ENCODE results near the gene XYLT1. TPM values are rescaled to one million over a fixed set of nuclear protein-coding genes. Genes with fewer than 3 reads are reported as not detected.

The XYLT1 gene
- total and polyA plus RNA-seq, 10 of the 15 experiments (the other 5 are each of a cell fraction or from before 2014, with no cell fraction given) = 0.88 to 14.8 (median 5.8) TPM

- peaks cover 20% of the 10 kb centered on the region for H3K4me1 ChIP-seq (ENCODE audit: control insufficient read depth, insufficient read depth, low read length)
- ATAC-seq (no peak), DNase-seq (ENCODE audit: low read depth, low spot score) (no peak), FAIRE-seq (no peak)
- 77% methylated on average over 5 of the region's 5 CpGs for WGBS (ENCODE audit: insufficient coverage, insufficient replicate concordance, low lambda C conversion rate, missing lambda C conversion rate)
- intact Hi-C loops (cut with micrococcal nuclease; ENCODE audit: unreplicated experiment) = no loop called here
- in situ Hi-C loops (cut with MboI) = no loop called here
- BruUV-seq (replicated peaks) = no TSS peak
- H3K27me3 ChIP-seq (replicated peaks in 1 of 2; ENCODE audit: control insufficient read depth in 2 of 2, insufficient read depth in 2 of 2, low read length in 1 of 2) = no peaks in the 10 kb centered on the region
- ChIA-PET SMC1A (ENCODE audit: uncharacterized antibody, unreplicated experiment) (interaction anchor here (1.0 to 1.7 kb wide), 5 partner anchors 23 to 44 kb away, joined by 3 to 5 read pairs (median 4); no protein-coding TSS in a partner anchor), RAD21 (ENCODE audit: unreplicated experiment) (interaction anchor here (1.2 kb wide), 1 partner anchor 34 kb away, joined by 3 read pairs; no protein-coding TSS in a partner anchor), POLR2A (interaction anchor here (1.6 kb wide), 1 partner anchor 34 kb away, joined by 3 read pairs; no protein-coding TSS in a partner anchor), CTCF (no interaction called here)
- no peak overlapping the region for H3K9ac ChIP-seq (ENCODE audit: control insufficient read depth, insufficient read depth, low read length)
- H3K36me3 ChIP-seq (ENCODE audit: control insufficient read depth in 2 of 2, insufficient read depth in 2 of 2, low read length in 1 of 2) = no peaks in the 10 kb centered on the region
- no peak for TF ChIP-seq MEF2B (IDR thresholded peaks at IDR 0.05; ENCODE audit: partially characterized antibody, poor library complexity, severe bottlenecking)
- TF ChIP-seq MYC (IDR thresholded peaks at IDR 0.05; ENCODE audit: insufficient read depth, insufficient read length, insufficient replicate concordance, low read length, severe bottlenecking) = no peak
- no peaks in the 10 kb centered on the region for H4K20me1 ChIP-seq (ENCODE audit: control insufficient read depth, insufficient read depth)
- H3K4me2 ChIP-seq (ENCODE audit: control insufficient read depth, insufficient read depth) = no peak overlapping the region
- no peaks in the 10 kb centered on the region for H3K79me2 ChIP-seq (ENCODE audit: control insufficient read depth, insufficient read depth, low read length)
- no peak overlapping the region for H3K4me3 ChIP-seq
- H3K27ac ChIP-seq (ENCODE audit: control insufficient read depth, insufficient read depth) = no peak overlapping the region
- no peak overlapping the region for H2AFZ ChIP-seq (ENCODE audit: control insufficient read depth, low read depth, low read length)
- H3K9me3 ChIP-seq (replicated peaks; ENCODE audit: control insufficient read depth, insufficient read depth, low read length) = no peaks in the 10 kb centered on the region; the same call in 2 of the 3 replicates
Observed at GRCh38 chr16:17104654-17105053, 366.1 kb downstream of the XYLT1 start.

- POLR2A ChIA-PET = no interaction called here
- H3K79me2 ChIP-seq (ENCODE audit: control insufficient read depth, insufficient read depth, low read length) = no peaks in the 10 kb centered on the region
- SMC1A ChIA-PET (ENCODE audit: uncharacterized antibody, unreplicated experiment) = no interaction called here
- no peak overlapping the region for H3K4me2 ChIP-seq (ENCODE audit: control insufficient read depth, insufficient read depth)
- 73% methylated on average over 3 of the region's 3 CpGs for WGBS (ENCODE audit: insufficient coverage, insufficient replicate concordance, low lambda C conversion rate, missing lambda C conversion rate)
- H3K9ac ChIP-seq (ENCODE audit: control insufficient read depth, insufficient read depth, low read length) = no peak overlapping the region
- no peak overlapping the region for H2AFZ ChIP-seq (ENCODE audit: control insufficient read depth, low read depth, low read length)
- in situ Hi-C loops (cut with MboI) (no loop called here), intact Hi-C loops (cut with micrococcal nuclease; ENCODE audit: unreplicated experiment) (no loop called here)
- H3K36me3 ChIP-seq (ENCODE audit: control insufficient read depth in 2 of 2, insufficient read depth in 2 of 2, low read length in 1 of 2) = no peaks in the 10 kb centered on the region
- CTCF ChIA-PET = interaction anchor here (0.6 kb wide), 1 partner anchor 23 kb away, joined by 4 read pairs; no protein-coding TSS in a partner anchor
- no peaks in the 10 kb centered on the region; the same call in 2 of the 3 replicates for H3K9me3 ChIP-seq (replicated peaks; ENCODE audit: control insufficient read depth, insufficient read depth, low read length)
- DNase-seq (ENCODE audit: low read depth, low spot score) (no peak), ATAC-seq (no peak), FAIRE-seq (no peak)
- RAD21 ChIA-PET (ENCODE audit: unreplicated experiment) = no interaction called here
- H3K4me1 ChIP-seq (ENCODE audit: control insufficient read depth, insufficient read depth, low read length) = peaks cover 20% of the 10 kb centered on the region
- no peaks in the 10 kb centered on the region for H3K27me3 ChIP-seq (replicated peaks in 1 of 2; ENCODE audit: control insufficient read depth in 2 of 2, insufficient read depth in 2 of 2, low read length in 1 of 2)
- BruUV-seq (replicated peaks) = no TSS peak
- H4K20me1 ChIP-seq (ENCODE audit: control insufficient read depth, insufficient read depth) = no peaks in the 10 kb centered on the region
- H3K27ac ChIP-seq (ENCODE audit: control insufficient read depth, insufficient read depth) = no peak overlapping the region
- TF ChIP-seq ZBTB40 (IDR thresholded peaks at IDR 0.05; ENCODE audit: borderline replicate concordance) = no peak
- TF ChIP-seq NFXL1 (IDR thresholded peaks at IDR 0.05; ENCODE audit: borderline replicate concordance) = no peak
- TF ChIP-seq MXI1 (IDR thresholded peaks at IDR 0.05; ENCODE audit: low read depth, low read length) = no peak
- TF ChIP-seq RFX5 (IDR thresholded peaks at IDR 0.05; ENCODE audit: low read depth, low read length) = no peak
- TF ChIP-seq CEBPB (IDR thresholded peaks at IDR 0.05; ENCODE audit: borderline replicate concordance in 1 of 2, low read depth in 2 of 2, low read length in 2 of 2) = no peak
- TF ChIP-seq CHD1 (IDR thresholded peaks at IDR 0.05; ENCODE audit: low read depth, low read length) = no peak
- no peak overlapping the region for H3K4me3 ChIP-seq
Observed at GRCh38 chr16:17103216-17103615, 367.5 kb downstream of the XYLT1 start.

Measured in GM12878 (cell line).